Measurements from ENCODE around the gene EEPD1.

GRCh38 chr7:36188266-36188665 is 35.2 kb downstream of the EEPD1 start:
- no peak for TF ChIP-seq CTCF (IDR thresholded peaks at IDR 0.05)
- no peak for TF ChIP-seq POLR2A (IDR thresholded peaks at IDR 0.05)

Measured in Peyer's patch (tissue), 4 donors.